Measurements from ENCODE around the gene PRKCE. TPM values are rescaled to one million over a fixed set of nuclear protein-coding genes. Genes with fewer than 3 reads are reported as not detected.

Gene PRKCE
- total RNA-seq, 1 experiment from 2014 or later = 14.8 TPM

DNA sequence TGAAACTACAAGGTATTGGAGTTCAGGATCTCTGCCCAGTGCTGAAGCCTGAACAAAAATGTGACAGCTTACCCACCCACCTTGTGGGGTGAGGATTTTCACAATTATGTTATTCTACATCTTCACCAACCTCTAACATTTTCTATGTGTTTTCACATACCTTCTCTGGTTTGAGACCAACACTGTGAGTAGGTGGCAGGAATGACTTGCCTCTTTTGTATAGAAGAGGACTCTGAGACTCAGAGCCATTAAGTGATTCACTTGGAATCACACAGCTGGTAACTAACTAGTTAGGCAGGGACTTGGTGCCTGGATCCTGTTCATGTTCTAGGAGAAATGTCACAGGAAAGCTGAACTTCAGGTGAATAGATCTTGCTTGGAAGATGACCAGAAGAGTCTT lies 25.7 kb upstream of the PRKCE start:
- TF ChIP-seq FOSL1 (IDR thresholded peaks at IDR 0.05; ENCODE audit: low read depth) = no peak
- no peak for TF ChIP-seq TCF7L2 (IDR thresholded peaks at IDR 0.05; ENCODE audit: borderline replicate concordance, extremely low read depth, insufficient read depth, insufficient read length)
- TF ChIP-seq, protein P1, sequence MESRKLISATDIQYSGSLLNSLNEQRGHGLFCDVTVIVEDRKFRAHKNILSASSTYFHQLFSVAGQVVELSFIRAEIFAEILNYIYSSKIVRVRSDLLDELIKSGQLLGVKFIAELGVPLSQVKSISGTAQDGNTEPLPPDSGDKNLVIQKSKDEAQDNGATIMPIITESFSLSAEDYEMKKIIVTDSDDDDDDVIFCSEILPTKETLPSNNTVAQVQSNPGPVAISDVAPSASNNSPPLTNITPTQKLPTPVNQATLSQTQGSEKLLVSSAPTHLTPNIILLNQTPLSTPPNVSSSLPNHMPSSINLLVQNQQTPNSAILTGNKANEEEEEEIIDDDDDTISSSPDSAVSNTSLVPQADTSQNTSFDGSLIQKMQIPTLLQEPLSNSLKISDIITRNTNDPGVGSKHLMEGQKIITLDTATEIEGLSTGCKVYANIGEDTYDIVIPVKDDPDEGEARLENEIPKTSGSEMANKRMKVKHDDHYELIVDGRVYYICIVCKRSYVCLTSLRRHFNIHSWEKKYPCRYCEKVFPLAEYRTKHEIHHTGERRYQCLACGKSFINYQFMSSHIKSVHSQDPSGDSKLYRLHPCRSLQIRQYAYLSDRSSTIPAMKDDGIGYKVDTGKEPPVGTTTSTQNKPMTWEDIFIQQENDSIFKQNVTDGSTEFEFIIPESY (IDR thresholded peaks at IDR 0.05; ENCODE audit: extremely low read depth, insufficient replicate concordance, low read length) = no peak
- TF ChIP-seq, protein P2, sequence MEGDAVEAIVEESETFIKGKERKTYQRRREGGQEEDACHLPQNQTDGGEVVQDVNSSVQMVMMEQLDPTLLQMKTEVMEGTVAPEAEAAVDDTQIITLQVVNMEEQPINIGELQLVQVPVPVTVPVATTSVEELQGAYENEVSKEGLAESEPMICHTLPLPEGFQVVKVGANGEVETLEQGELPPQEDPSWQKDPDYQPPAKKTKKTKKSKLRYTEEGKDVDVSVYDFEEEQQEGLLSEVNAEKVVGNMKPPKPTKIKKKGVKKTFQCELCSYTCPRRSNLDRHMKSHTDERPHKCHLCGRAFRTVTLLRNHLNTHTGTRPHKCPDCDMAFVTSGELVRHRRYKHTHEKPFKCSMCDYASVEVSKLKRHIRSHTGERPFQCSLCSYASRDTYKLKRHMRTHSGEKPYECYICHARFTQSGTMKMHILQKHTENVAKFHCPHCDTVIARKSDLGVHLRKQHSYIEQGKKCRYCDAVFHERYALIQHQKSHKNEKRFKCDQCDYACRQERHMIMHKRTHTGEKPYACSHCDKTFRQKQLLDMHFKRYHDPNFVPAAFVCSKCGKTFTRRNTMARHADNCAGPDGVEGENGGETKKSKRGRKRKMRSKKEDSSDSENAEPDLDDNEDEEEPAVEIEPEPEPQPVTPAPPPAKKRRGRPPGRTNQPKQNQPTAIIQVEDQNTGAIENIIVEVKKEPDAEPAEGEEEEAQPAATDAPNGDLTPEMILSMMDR (IDR thresholded peaks at IDR 0.05 in 2 of 3, conservative IDR thresholded peaks at IDR 0.05 in 1 of 3; ENCODE audit: borderline replicate concordance in 1 of 3, insufficient read depth in 1 of 3, low read depth in 2 of 3, low read length in 2 of 3) = no peak
- TF ChIP-seq, protein P3, sequence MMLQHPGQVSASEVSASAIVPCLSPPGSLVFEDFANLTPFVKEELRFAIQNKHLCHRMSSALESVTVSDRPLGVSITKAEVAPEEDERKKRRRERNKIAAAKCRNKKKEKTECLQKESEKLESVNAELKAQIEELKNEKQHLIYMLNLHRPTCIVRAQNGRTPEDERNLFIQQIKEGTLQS (IDR thresholded peaks at IDR 0.05) = no peak
- TF ChIP-seq EGR1 (IDR thresholded peaks at IDR 0.05; ENCODE audit: low read depth) = no peak
- TF ChIP-seq, protein P4, sequence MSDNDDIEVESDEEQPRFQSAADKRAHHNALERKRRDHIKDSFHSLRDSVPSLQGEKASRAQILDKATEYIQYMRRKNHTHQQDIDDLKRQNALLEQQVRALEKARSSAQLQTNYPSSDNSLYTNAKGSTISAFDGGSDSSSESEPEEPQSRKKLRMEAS (IDR thresholded peaks at IDR 0.05) = no peak
- no peak for TF ChIP-seq ELF1 (IDR thresholded peaks at IDR 0.05; ENCODE audit: borderline replicate concordance, low read depth)
- no peak for TF ChIP-seq SIN3A (IDR thresholded peaks at IDR 0.05; ENCODE audit: low read depth)
- TF ChIP-seq RAD21 (IDR thresholded peaks at IDR 0.05; ENCODE audit: low read depth) = no peak
- TF ChIP-seq POLR2A (IDR thresholded peaks at IDR 0.05; ENCODE audit: borderline replicate concordance, extremely low read depth, insufficient read depth, insufficient read length) = no peak
- no peak for TF ChIP-seq JUND (IDR thresholded peaks at IDR 0.05)
- no peak for TF ChIP-seq EZH2 (IDR thresholded peaks at IDR 0.05)
- TF ChIP-seq YY1 (IDR thresholded peaks at IDR 0.05; ENCODE audit: extremely low read depth, insufficient replicate concordance, low read depth, low read length) = no peak
- TF ChIP-seq ZFX (IDR thresholded peaks at IDR 0.05) = no peak
- no peak for TF ChIP-seq CEBPB (IDR thresholded peaks at IDR 0.05; ENCODE audit: low read depth)
- no peak for TF ChIP-seq POLR2AphosphoS5 (IDR thresholded peaks at IDR 0.05; ENCODE audit: low read depth, low read length)
- no peak for TF ChIP-seq EZH2phosphoT487 (IDR thresholded peaks at IDR 0.05; ENCODE audit: borderline replicate concordance)
- H3K4me2 ChIP-seq (ENCODE audit: low read length) = no peak overlapping the region
- ATAC-seq (no peak), DNase-seq (ENCODE audit: low read depth, low spot score) (no peak)
- CTCF ChIA-PET = no interaction called here
- POLR2A ChIA-PET = no interaction called here
- RAD21 ChIA-PET (ENCODE audit: low non-redundant PET in 1 of 2, low total read pairs in 2 of 2, uncharacterized antibody in 2 of 2, unreplicated experiment in 2 of 2) = no interaction called here
- H3K9ac ChIP-seq (ENCODE audit: low read length) = no peak overlapping the region
- H3K27me3 ChIP-seq (ENCODE audit: insufficient read depth, low read length) = no peaks in the 10 kb centered on the region
- BruUV-seq (replicated peaks) = no TSS peak
- H3K9me2 ChIP-seq (ENCODE audit: insufficient read depth) = no peaks in the 10 kb centered on the region
- no peak overlapping the region for H3K4me3 ChIP-seq (replicated peaks in 1 of 2; ENCODE audit: low read depth in 1 of 2, low read length in 2 of 2)
- H3K36me3 ChIP-seq (ENCODE audit: control insufficient read depth in 1 of 2, insufficient read depth in 2 of 2, low read length in 2 of 2) = no peaks in the 10 kb centered on the region
- intact Hi-C loops (cut with micrococcal nuclease) = no loop called here
- H4K20me1 ChIP-seq (ENCODE audit: insufficient read depth) = no peaks in the 10 kb centered on the region
- no peaks in the 10 kb centered on the region for H3K4me1 ChIP-seq (ENCODE audit: control insufficient read depth in 1 of 2, insufficient read depth in 2 of 2, low read length in 2 of 2)
- no peak overlapping the region for H3K27ac ChIP-seq (ENCODE audit: low read depth, low read length)
- no peaks in the 10 kb centered on the region for H3K79me2 ChIP-seq (ENCODE audit: insufficient read depth, low read length)
- no peak overlapping the region for H2AFZ ChIP-seq (ENCODE audit: low read depth, low read length, poor library complexity, severe bottlenecking)
- no peaks in the 10 kb centered on the region for H3K9me3 ChIP-seq (ENCODE audit: control insufficient read depth in 1 of 2, insufficient read depth in 1 of 2, low read depth in 1 of 2, low read length in 2 of 2)
